ENCODE results near the gene DNAJC21.

DNA sequence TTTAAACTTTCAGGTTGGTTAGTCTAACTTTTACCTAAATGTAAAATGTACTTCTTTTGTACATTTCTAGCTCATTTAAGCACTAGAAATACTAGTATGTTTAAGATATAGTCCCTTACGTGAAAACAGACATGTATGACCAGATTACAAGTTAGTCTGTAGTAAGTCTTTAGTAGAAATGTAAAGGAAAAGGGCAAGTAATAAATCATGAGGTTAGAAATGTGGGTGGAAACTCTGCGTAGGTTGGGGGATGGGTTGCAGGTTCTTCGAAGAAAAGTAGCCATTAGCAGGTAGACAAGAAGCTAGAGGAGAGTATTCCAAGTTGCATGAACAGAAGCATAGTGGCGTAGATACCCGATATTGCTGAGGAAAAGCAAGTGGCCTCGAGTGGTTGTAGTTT is 36.9 kb upstream of the DNAJC21 start:
- TF ChIP-seq, protein P1, sequence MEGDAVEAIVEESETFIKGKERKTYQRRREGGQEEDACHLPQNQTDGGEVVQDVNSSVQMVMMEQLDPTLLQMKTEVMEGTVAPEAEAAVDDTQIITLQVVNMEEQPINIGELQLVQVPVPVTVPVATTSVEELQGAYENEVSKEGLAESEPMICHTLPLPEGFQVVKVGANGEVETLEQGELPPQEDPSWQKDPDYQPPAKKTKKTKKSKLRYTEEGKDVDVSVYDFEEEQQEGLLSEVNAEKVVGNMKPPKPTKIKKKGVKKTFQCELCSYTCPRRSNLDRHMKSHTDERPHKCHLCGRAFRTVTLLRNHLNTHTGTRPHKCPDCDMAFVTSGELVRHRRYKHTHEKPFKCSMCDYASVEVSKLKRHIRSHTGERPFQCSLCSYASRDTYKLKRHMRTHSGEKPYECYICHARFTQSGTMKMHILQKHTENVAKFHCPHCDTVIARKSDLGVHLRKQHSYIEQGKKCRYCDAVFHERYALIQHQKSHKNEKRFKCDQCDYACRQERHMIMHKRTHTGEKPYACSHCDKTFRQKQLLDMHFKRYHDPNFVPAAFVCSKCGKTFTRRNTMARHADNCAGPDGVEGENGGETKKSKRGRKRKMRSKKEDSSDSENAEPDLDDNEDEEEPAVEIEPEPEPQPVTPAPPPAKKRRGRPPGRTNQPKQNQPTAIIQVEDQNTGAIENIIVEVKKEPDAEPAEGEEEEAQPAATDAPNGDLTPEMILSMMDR (IDR thresholded peaks at IDR 0.05; ENCODE audit: low read depth, low read length, missing input control): no peak
- TF ChIP-seq, protein P2, sequence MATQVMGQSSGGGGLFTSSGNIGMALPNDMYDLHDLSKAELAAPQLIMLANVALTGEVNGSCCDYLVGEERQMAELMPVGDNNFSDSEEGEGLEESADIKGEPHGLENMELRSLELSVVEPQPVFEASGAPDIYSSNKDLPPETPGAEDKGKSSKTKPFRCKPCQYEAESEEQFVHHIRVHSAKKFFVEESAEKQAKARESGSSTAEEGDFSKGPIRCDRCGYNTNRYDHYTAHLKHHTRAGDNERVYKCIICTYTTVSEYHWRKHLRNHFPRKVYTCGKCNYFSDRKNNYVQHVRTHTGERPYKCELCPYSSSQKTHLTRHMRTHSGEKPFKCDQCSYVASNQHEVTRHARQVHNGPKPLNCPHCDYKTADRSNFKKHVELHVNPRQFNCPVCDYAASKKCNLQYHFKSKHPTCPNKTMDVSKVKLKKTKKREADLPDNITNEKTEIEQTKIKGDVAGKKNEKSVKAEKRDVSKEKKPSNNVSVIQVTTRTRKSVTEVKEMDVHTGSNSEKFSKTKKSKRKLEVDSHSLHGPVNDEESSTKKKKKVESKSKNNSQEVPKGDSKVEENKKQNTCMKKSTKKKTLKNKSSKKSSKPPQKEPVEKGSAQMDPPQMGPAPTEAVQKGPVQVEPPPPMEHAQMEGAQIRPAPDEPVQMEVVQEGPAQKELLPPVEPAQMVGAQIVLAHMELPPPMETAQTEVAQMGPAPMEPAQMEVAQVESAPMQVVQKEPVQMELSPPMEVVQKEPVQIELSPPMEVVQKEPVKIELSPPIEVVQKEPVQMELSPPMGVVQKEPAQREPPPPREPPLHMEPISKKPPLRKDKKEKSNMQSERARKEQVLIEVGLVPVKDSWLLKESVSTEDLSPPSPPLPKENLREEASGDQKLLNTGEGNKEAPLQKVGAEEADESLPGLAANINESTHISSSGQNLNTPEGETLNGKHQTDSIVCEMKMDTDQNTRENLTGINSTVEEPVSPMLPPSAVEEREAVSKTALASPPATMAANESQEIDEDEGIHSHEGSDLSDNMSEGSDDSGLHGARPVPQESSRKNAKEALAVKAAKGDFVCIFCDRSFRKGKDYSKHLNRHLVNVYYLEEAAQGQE (IDR thresholded peaks at IDR 0.05): no peak
- TF ChIP-seq TAF1 (conservative IDR thresholded peaks at IDR 0.05) (no peak), RXRA (IDR thresholded peaks at IDR 0.05) (no peak), YY1 (IDR thresholded peaks at IDR 0.05) (no peak)
- TF ChIP-seq, protein P3, sequence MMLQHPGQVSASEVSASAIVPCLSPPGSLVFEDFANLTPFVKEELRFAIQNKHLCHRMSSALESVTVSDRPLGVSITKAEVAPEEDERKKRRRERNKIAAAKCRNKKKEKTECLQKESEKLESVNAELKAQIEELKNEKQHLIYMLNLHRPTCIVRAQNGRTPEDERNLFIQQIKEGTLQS (IDR thresholded peaks at IDR 0.05): no peak
- TF ChIP-seq, protein P4, sequence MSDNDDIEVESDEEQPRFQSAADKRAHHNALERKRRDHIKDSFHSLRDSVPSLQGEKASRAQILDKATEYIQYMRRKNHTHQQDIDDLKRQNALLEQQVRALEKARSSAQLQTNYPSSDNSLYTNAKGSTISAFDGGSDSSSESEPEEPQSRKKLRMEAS (IDR thresholded peaks at IDR 0.05): no peak
